ENCODE data around the gene KCNMA1. TPM values are rescaled to one million over a fixed set of nuclear protein-coding genes. Genes with fewer than 3 reads are reported as not detected.

KCNMA1 gene
- total and polyA plus RNA-seq, 10 of the 15 experiments (the other 5 are each of a cell fraction or from before 2014, with no cell fraction given), result 8.5 to 77.0 (median 21.3) TPM

GRCh38 chr10:77282163-77282562 is 355.4 kb downstream of the KCNMA1 start:
- SMC1A ChIA-PET (ENCODE audit: uncharacterized antibody, unreplicated experiment), result interaction anchor here (0.6 to 1.4 kb wide), 4 partner anchors 9 to 361 kb away, joined by 3 to 5 read pairs (median 3); no protein-coding TSS in a partner anchor
- in situ Hi-C loops (cut with MboI), result no loop called here

GRCh38 chr10:77281719-77282118 is 355.9 kb downstream of the KCNMA1 start:
- no peaks in the 10 kb centered on the region for H4K20me1 ChIP-seq (ENCODE audit: control insufficient read depth, insufficient read depth)
- POLR2A ChIA-PET, result interaction anchor here (0.5 kb wide), 1 partner anchor 150 kb away, joined by 3 read pairs; no protein-coding TSS in a partner anchor
- RAD21 ChIA-PET (ENCODE audit: unreplicated experiment), result no interaction called here
- no peaks in the 10 kb centered on the region for H3K36me3 ChIP-seq (ENCODE audit: control insufficient read depth in 2 of 2, insufficient read depth in 2 of 2, low read length in 1 of 2)
- intact Hi-C loops (cut with micrococcal nuclease; ENCODE audit: unreplicated experiment), result no loop called here
- CTCF ChIA-PET, result no interaction called here
- H3K9me3 ChIP-seq (replicated peaks; ENCODE audit: control insufficient read depth, insufficient read depth, low read length), result no peaks in the 10 kb centered on the region; the same call in 2 of the 3 replicates
- no peak overlapping the region for H3K4me2 ChIP-seq (ENCODE audit: control insufficient read depth, insufficient read depth)
- SMC1A ChIA-PET (ENCODE audit: uncharacterized antibody, unreplicated experiment), result interaction anchor here (1.4 kb wide), 1 partner anchor 9 kb away, joined by 3 read pairs; no protein-coding TSS in a partner anchor
- in situ Hi-C loops (cut with MboI), result no loop called here
- H2AFZ ChIP-seq (ENCODE audit: control insufficient read depth, low read depth, low read length), result no peak overlapping the region
- H3K27me3 ChIP-seq (replicated peaks in 1 of 2; ENCODE audit: control insufficient read depth in 2 of 2, insufficient read depth in 2 of 2, low read length in 1 of 2), result no peaks in the 10 kb centered on the region
- H3K79me2 ChIP-seq (ENCODE audit: control insufficient read depth, insufficient read depth, low read length), result no peaks in the 10 kb centered on the region
- no TSS peak for BruUV-seq (replicated peaks)
- peak; percentile 77 for ATAC-seq
- peak; percentile 59 for TF ChIP-seq RUNX3 (IDR thresholded peaks at IDR 0.05; ENCODE audit: low read length)
- no peak for TF ChIP-seq WRNIP1 (IDR thresholded peaks at IDR 0.05; ENCODE audit: borderline replicate concordance, low read depth, low read length)
- TF ChIP-seq IKZF1 (conservative IDR thresholded peaks at IDR 0.05), result peak; percentile 28; the same call in 1 of the 2 replicates
- 0 out of 2 replicates have a peak, but pooled peaks have one; percentile 46 for TF ChIP-seq ZNF24 (IDR thresholded peaks at IDR 0.05)
- peak in 1 of 2 experiments; percentile 34; a peak in 2 of 4 replicates for TF ChIP-seq IKZF2 (IDR thresholded peaks at IDR 0.05)
- no peak for TF ChIP-seq SP1 (IDR thresholded peaks at IDR 0.05; ENCODE audit: low read depth, low read length)
- TF ChIP-seq MEF2A (IDR thresholded peaks at IDR 0.05; ENCODE audit: insufficient read depth, low read depth, low read length), result 0 out of 2 replicates have a peak, but pooled peaks have one; percentile 15
- TF ChIP-seq MEF2B (IDR thresholded peaks at IDR 0.05; ENCODE audit: partially characterized antibody, poor library complexity, severe bottlenecking), result peak; percentile 75
- 0 out of 2 replicates have a peak, but pooled peaks have one; percentile 34 for TF ChIP-seq RELB (IDR thresholded peaks at IDR 0.05; ENCODE audit: low read depth)
- 0 out of 4 replicates have a peak, but pooled peaks of 1 of the 2 experiments have one; percentile 38 for TF ChIP-seq EP300 (IDR thresholded peaks at IDR 0.05; ENCODE audit: borderline replicate concordance in 1 of 2, control insufficient read depth in 1 of 2, low read depth in 2 of 2, low read length in 2 of 2)
- no peaks in the 10 kb centered on the region for H3K4me1 ChIP-seq (ENCODE audit: control insufficient read depth, insufficient read depth, low read length)
- FAIRE-seq, result no peak
- H3K27ac ChIP-seq (ENCODE audit: control insufficient read depth, insufficient read depth), result no peak overlapping the region
- no peak overlapping the region for H3K9ac ChIP-seq (ENCODE audit: control insufficient read depth, insufficient read depth, low read length)
- 28% methylated on average over 4 of the region's 4 CpGs for WGBS (ENCODE audit: insufficient coverage, insufficient replicate concordance, low lambda C conversion rate, missing lambda C conversion rate)
- no peak overlapping the region for H3K4me3 ChIP-seq
- no peak for DNase-seq (ENCODE audit: low read depth, low spot score)

More at GRCh38 chr10:77282163-77282562, 355.4 kb downstream of the KCNMA1 start:
- H3K4me3 ChIP-seq, result no peak overlapping the region
- no peak overlapping the region for H2AFZ ChIP-seq (ENCODE audit: control insufficient read depth, low read depth, low read length)
- H3K4me1 ChIP-seq (ENCODE audit: control insufficient read depth, insufficient read depth, low read length), result no peaks in the 10 kb centered on the region
- H3K4me2 ChIP-seq (ENCODE audit: control insufficient read depth, insufficient read depth), result no peak overlapping the region
- intact Hi-C loops (cut with micrococcal nuclease; ENCODE audit: unreplicated experiment), result no loop called here
- H4K20me1 ChIP-seq (ENCODE audit: control insufficient read depth, insufficient read depth), result no peaks in the 10 kb centered on the region
- H3K27me3 ChIP-seq (replicated peaks in 1 of 2; ENCODE audit: control insufficient read depth in 2 of 2, insufficient read depth in 2 of 2, low read length in 1 of 2), result no peaks in the 10 kb centered on the region
- ChIA-PET CTCF (no interaction called here), POLR2A (interaction anchor here (0.5 kb wide), 1 partner anchor 149 kb away, joined by 3 read pairs; no protein-coding TSS in a partner anchor), RAD21 (ENCODE audit: unreplicated experiment) (interaction anchor here (1.0 kb wide), 1 partner anchor 117 kb away, joined by 3 read pairs; no protein-coding TSS in a partner anchor)
- DNase-seq (ENCODE audit: low read depth, low spot score) (no peak), FAIRE-seq (no peak), ATAC-seq (peak; percentile 24; the same call in 1 of the 3 replicates)
- no peaks in the 10 kb centered on the region for H3K36me3 ChIP-seq (ENCODE audit: control insufficient read depth in 2 of 2, insufficient read depth in 2 of 2, low read length in 1 of 2)
- H3K9me3 ChIP-seq (replicated peaks; ENCODE audit: control insufficient read depth, insufficient read depth, low read length), result no peaks in the 10 kb centered on the region; the same call in 2 of the 3 replicates
- BruUV-seq (replicated peaks), result no TSS peak
- no peak overlapping the region for H3K9ac ChIP-seq (ENCODE audit: control insufficient read depth, insufficient read depth, low read length)
- no peaks in the 10 kb centered on the region for H3K79me2 ChIP-seq (ENCODE audit: control insufficient read depth, insufficient read depth, low read length)
- WGBS (ENCODE audit: insufficient coverage, insufficient replicate concordance, low lambda C conversion rate, missing lambda C conversion rate), result 43% methylated on average over 2 of the region's 2 CpGs
- TF ChIP-seq USF1 (IDR thresholded peaks at IDR 0.05; ENCODE audit: borderline replicate concordance, extremely low read length, insufficient read depth, low read depth, low read length) (no peak), IKZF1 (conservative IDR thresholded peaks at IDR 0.05) (no peak), YY1 (IDR thresholded peaks at IDR 0.05; ENCODE audit: low read depth, low read length) (no peak), CHD1 (IDR thresholded peaks at IDR 0.05; ENCODE audit: low read depth, low read length) (no peak), ESRRA (IDR thresholded peaks at IDR 0.05; ENCODE audit: low read length) (no peak), ZBED1 (IDR thresholded peaks at IDR 0.05; ENCODE audit: borderline replicate concordance) (no peak), BMI1 (IDR thresholded peaks at IDR 0.05; ENCODE audit: borderline replicate concordance) (no peak)
- H3K27ac ChIP-seq (ENCODE audit: control insufficient read depth, insufficient read depth), result no peak overlapping the region
